Measurements from ENCODE around the gene PTPRD. TPM values are rescaled to one million over a fixed set of nuclear protein-coding genes. Genes with fewer than 3 reads are reported as not detected.

PTPRD gene
- total and polyA plus RNA-seq, 9 of the 15 experiments (the other 6 are each of a cell fraction or from before 2014, with no cell fraction given), result 0.11 TPM; not detected in 8

DNA sequence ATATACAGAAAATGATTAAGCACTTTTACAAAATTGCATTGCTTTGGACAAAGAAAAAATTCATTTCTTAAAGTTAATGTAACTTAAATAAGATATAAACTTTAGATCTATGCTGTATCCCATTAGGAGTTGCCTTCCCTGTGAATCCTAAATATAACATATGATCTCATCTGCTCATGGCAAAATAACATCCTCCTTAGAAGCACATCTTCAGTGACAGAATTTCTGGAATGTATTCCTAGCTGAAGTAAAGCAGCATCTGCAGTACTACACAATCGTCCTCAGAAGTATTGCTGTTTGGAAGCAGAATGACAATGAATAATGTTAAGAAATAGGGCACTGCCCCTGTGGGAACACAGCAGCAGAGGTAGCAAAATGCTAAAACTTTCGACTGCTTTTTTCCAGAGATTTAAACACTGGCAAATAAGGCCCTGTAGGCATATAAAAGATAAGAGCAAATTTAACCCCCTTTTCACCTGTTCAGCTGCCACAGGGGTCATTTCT, 571.0 kb downstream of the PTPRD start:
- Histone ChIP-seq H3K27ac (ENCODE audit: extremely low read depth, low read depth, low read length) (no peak overlapping the region), H4K20me1 (replicated peaks; ENCODE audit: control insufficient read depth, insufficient read depth, low read length) (no peaks in the 10 kb centered on the region), H2AFZ (ENCODE audit: low read depth, low read length) (no peak overlapping the region), H3K36me3 (ENCODE audit: control insufficient read depth, insufficient read depth, low read length) (no peaks in the 10 kb centered on the region), H3K79me2 (ENCODE audit: control insufficient read depth, insufficient read depth, low read length) (no peaks in the 10 kb centered on the region), H3K9ac (ENCODE audit: insufficient read depth in 1 of 2, low read depth in 2 of 2, low read length in 2 of 2) (no peak overlapping the region), H3K4me1 (replicated peaks in 1 of 2; ENCODE audit: control insufficient read depth in 2 of 2, insufficient read depth in 2 of 2, low read length in 2 of 2) (no peaks in the 10 kb centered on the region), H3K27me3 (ENCODE audit: control insufficient read depth in 2 of 2, insufficient read depth in 2 of 2, low read length in 2 of 2) (no peaks in the 10 kb centered on the region), H3K9me3 (replicated peaks; ENCODE audit: control insufficient read depth, insufficient read depth, low read depth, low read length) (no peaks in the 10 kb centered on the region), H3K4me2 (ENCODE audit: insufficient read depth, low read length) (no peak overlapping the region), H3K4me3 (no peak overlapping the region), H3K9me1 (ENCODE audit: control insufficient read depth, insufficient read depth, low read length) (no peaks in the 10 kb centered on the region)
- ATAC-seq, result no peak
- TF ChIP-seq, protein P1, sequence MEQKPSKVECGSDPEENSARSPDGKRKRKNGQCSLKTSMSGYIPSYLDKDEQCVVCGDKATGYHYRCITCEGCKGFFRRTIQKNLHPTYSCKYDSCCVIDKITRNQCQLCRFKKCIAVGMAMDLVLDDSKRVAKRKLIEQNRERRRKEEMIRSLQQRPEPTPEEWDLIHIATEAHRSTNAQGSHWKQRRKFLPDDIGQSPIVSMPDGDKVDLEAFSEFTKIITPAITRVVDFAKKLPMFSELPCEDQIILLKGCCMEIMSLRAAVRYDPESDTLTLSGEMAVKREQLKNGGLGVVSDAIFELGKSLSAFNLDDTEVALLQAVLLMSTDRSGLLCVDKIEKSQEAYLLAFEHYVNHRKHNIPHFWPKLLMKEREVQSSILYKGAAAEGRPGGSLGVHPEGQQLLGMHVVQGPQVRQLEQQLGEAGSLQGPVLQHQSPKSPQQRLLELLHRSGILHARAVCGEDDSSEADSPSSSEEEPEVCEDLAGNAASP (IDR thresholded peaks at IDR 0.05), result no peak
- TF ChIP-seq, protein P2, sequence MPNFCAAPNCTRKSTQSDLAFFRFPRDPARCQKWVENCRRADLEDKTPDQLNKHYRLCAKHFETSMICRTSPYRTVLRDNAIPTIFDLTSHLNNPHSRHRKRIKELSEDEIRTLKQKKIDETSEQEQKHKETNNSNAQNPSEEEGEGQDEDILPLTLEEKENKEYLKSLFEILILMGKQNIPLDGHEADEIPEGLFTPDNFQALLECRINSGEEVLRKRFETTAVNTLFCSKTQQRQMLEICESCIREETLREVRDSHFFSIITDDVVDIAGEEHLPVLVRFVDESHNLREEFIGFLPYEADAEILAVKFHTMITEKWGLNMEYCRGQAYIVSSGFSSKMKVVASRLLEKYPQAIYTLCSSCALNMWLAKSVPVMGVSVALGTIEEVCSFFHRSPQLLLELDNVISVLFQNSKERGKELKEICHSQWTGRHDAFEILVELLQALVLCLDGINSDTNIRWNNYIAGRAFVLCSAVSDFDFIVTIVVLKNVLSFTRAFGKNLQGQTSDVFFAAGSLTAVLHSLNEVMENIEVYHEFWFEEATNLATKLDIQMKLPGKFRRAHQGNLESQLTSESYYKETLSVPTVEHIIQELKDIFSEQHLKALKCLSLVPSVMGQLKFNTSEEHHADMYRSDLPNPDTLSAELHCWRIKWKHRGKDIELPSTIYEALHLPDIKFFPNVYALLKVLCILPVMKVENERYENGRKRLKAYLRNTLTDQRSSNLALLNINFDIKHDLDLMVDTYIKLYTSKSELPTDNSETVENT (CRISPR knock-in tag; IDR thresholded peaks at IDR 0.05), result no peak
- TF ChIP-seq NFE2 (IDR thresholded peaks at IDR 0.05; ENCODE audit: low read depth), result no peak
- TF ChIP-seq PHF21A (IDR thresholded peaks at IDR 0.05; ENCODE audit: borderline replicate concordance, low read depth), result no peak
- ChIA-PET POLR2A (no interaction called here), CTCF (ENCODE audit: low intra/inter-chr PET ratio) (no interaction called here)
- 0% methylated on average over 2 of the region's 2 CpGs for WGBS (ENCODE audit: insufficient coverage, low coverage, missing lambda C conversion rate)
- DNase-seq (ENCODE audit: extremely low read depth in 1 of 4, low spot score in 3 of 4), result no peak
- no peak for FAIRE-seq
- in situ Hi-C loops (cut with MboI), result no loop called here
- intact Hi-C loops (cut with micrococcal nuclease), result no loop called here
- BruUV-seq (replicated peaks), result no TSS peak
